HepG2 (cell line): Measurements from ENCODE around the gene P4HB. TPM values are rescaled to one million over a fixed set of nuclear protein-coding genes. Genes with fewer than 3 reads are reported as not detected.

ENCODE experiments used
- ELF3 ChIP-seq: IDR thresholded peaks from 2 replicates; pipeline ENCODE4 v1.6.1; 2016; ENCODE audit warnings: missing genetic modification reagents, missing compliant biosample characterization
- EP300 ChIP-seq, 3 experiments: sonication (generic) in 1 of 3; formaldehyde crosslinking in 1 of 3; IDR thresholded peaks; 2 replicates each; pipeline versions ENCODE4 v1.5.1 to v1.6.1; 2011 to 2020; ENCODE audit warnings: low read depth in 2 of 3, low read length in 2 of 3, borderline replicate concordance in 1 of 3, improper control_type of control experiment in 1 of 3, mild to moderate bottlenecking in 1 of 3, missing genetic modification reagents in 1 of 3, moderate library complexity in 1 of 3
- ERF ChIP-seq: IDR thresholded peaks from 2 replicates; pipeline ENCODE4 v1.6.1; 2018; ENCODE audit warnings: missing biosample characterization, missing genetic modification reagents
- IRF2 ChIP-seq: IDR thresholded peaks from 2 replicates; pipeline ENCODE4 v1.6.1; 2018; ENCODE audit warnings: missing genetic modification reagents, missing compliant biosample characterization
- JUND ChIP-seq: sonication (generic); formaldehyde crosslinking; IDR thresholded peaks from 2 replicates; pipeline ENCODE4 v1.8.0; 2022; ENCODE audit warnings: mild to moderate bottlenecking, missing genetic modification reagents
- POLR2AphosphoS2 ChIP-seq: IDR thresholded peaks from 2 replicates; pipeline ENCODE4 v1.6.1; 2011; ENCODE audit warnings: low read depth, low read length, improper control_type of control experiment
- SALL2 ChIP-seq: sonication (generic); formaldehyde crosslinking; IDR thresholded peaks from 2 replicates; pipeline ENCODE4 v1.8.1; 2023; ENCODE audit warnings: mild to moderate bottlenecking, missing genetic modification reagents, inconsistent platforms
- SAP130 ChIP-seq: IDR thresholded peaks from 2 replicates; pipeline ENCODE4 v1.6.1; 2016; ENCODE audit warnings: low read depth
- SCMH1 ChIP-seq: sonication (generic); formaldehyde crosslinking; IDR thresholded peaks from 2 replicates; pipeline ENCODE4 v1.9.0; 2021; ENCODE audit warnings: missing genetic modification reagents, mild to moderate bottlenecking, borderline replicate concordance
- SRY ChIP-seq: sonication (generic); formaldehyde crosslinking; IDR thresholded peaks from 2 replicates; pipeline ENCODE4 v1.8.0; 2022; ENCODE audit warnings: mild to moderate bottlenecking, missing genetic modification reagents
- THYN1 ChIP-seq: sonication (generic); formaldehyde crosslinking; IDR thresholded peaks from 2 replicates; pipeline ENCODE4 v1.8.1; 2023; ENCODE audit warnings: low read depth, mild to moderate bottlenecking, moderate library complexity, missing genetic modification reagents, borderline replicate concordance
- ZC3H4 ChIP-seq: sonication (generic); formaldehyde crosslinking; IDR thresholded peaks from 2 replicates; pipeline ENCODE4 v1.4.0; 2020; ENCODE audit warnings: missing genetic modification reagents, borderline replicate concordance
- ZKSCAN8 ChIP-seq: IDR thresholded peaks from 2 replicates; pipeline ENCODE4 v1.6.1; 2016; ENCODE audit warnings: borderline replicate concordance, missing genetic modification reagents, missing compliant biosample characterization
- ZNF672 ChIP-seq: sonication (generic); formaldehyde crosslinking; IDR thresholded peaks from 2 replicates; pipeline ENCODE4 v1.8.1; 2022; ENCODE audit warnings: missing genetic modification reagents
- ZNF782 ChIP-seq: sonication (generic); formaldehyde crosslinking; IDR thresholded peaks from 2 replicates; pipeline ENCODE4 v1.4.0; 2020; ENCODE audit warnings: missing genetic modification reagents, mild to moderate bottlenecking, borderline replicate concordance
- ZNF850 ChIP-seq: sonication (generic); formaldehyde crosslinking; conservative IDR thresholded peaks from 2 replicates; pipeline ENCODE4 v1.9.0; 2021; ENCODE audit warnings: mild to moderate bottlenecking, missing genetic modification reagents
- polyA plus RNA-seq, 8 experiments: library from polyadenylated mRNA; depleted of rRNA in 3 of 8; stranded (reverse) in 7 of 8; unstranded in 1 of 8; fragments of >200 nt; fragmentation: Illumina TruSeq in 4 of 8; extraction: Trizol in 4 of 8; gene quantifications; 2 replicates each; pipeline versions ENCODE4 v1.2.1 to v1.2.3, GENCODE V29; 2011 to 2016; ENCODE audit warnings: low read depth in 4 of 8, missing spikeins in 1 of 8, mixed read lengths in 1 of 8; ENCODE audit not compliant: insufficient read depth in 1 of 8
- total RNA-seq, 5 experiments: library from RNA; depleted of rRNA; stranded (reverse); fragments of >200 nt; fragmentation: Illumina TruSeq; extraction: Trizol; gene quantifications; 2 replicates each; pipeline ENCODE4 v1.2.3, GENCODE V29; 2016; ENCODE audit warnings: low read depth in 1 of 5
- TF ChIP-seq, protein P1 (sequence below): sonication (generic); formaldehyde crosslinking; conservative IDR thresholded peaks from 2 replicates; pipeline ENCODE4 v1.8.0; 2022; ENCODE audit warnings: low read depth, missing genetic modification reagents
- TF ChIP-seq, protein P2 (sequence below): sonication (generic); formaldehyde crosslinking; IDR thresholded peaks from 2 replicates; pipeline ENCODE4 v1.4.0; 2020; ENCODE audit warnings: mild to moderate bottlenecking, missing genetic modification reagents, borderline replicate concordance

The P4HB gene
- total and polyA plus RNA-seq, 2 of the 13 experiments (the other 11 are each of a cell fraction or from before 2014, with no cell fraction given), result 185 to 782 TPM

DNA sequence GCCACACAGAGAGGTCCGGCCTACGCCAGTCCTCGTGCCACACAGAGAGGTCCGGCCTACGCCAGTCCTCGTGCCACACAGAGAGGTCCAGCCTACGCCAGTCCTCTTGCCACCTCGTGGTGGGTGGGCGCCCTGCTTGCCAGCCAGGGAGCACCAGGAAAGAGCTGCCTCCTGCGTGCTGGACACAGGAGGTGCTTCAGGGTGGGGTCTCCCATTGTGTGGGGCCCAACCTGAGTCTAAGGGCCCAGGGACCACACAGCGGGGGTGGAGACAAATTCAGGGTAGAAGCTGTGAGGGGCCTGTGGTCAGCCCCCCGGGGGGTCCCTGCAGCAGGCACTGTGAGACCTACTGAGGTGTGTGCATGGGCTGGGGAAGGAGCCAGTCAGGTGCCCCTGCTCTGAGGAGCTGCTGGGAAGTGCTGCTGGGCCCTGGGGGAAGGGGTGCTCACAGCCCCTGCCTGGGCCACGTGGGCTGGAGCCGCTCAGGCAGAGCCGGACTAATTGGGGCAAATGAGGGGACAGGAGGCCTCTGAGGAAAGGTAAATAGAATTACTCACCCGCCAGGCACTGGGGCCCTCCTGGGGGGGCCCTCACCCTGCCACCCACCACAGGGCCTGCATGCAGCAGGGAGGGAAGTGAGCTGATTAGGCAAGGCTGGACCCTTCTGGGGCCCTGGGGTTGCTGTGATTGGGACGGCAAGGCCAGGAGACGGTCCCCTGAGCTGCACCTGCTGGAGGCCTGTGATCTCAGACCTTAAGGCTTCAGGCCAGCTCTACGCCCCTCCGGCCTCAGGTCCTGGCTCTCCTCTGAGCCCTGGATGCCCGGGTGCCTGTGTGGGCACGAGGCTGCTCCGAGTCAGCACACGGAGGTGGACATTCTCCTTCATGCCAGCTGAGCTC lies 45.3 kb downstream of the P4HB start (continued):
- TF ChIP-seq, protein P1, sequence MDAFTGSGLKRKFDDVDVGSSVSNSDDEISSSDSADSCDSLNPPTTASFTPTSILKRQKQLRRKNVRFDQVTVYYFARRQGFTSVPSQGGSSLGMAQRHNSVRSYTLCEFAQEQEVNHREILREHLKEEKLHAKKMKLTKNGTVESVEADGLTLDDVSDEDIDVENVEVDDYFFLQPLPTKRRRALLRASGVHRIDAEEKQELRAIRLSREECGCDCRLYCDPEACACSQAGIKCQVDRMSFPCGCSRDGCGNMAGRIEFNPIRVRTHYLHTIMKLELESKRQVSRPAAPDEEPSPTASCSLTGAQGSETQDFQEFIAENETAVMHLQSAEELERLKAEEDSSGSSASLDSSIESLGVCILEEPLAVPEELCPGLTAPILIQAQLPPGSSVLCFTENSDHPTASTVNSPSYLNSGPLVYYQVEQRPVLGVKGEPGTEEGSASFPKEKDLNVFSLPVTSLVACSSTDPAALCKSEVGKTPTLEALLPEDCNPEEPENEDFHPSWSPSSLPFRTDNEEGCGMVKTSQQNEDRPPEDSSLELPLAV (CRISPR knock-in tag), result no peak
- TF ChIP-seq JUND (CRISPR knock-in tag) (peak; percentile 51; the same call in 1 of the 2 replicates), SALL2 (CRISPR knock-in tag) (no peak; the same call in 1 of the 2 replicates), SAP130 (CRISPR knock-in tag) (peak; percentile 81), IRF2 (CRISPR knock-in tag) (no peak), ERF (CRISPR knock-in tag) (peak; percentile 70; the same call in 1 of the 2 replicates), SRY (CRISPR knock-in tag) (no peak), EP300 (IDR thresholded peaks at IDR 0.05; ENCODE audit: low read depth in 2 of 2, low read length in 2 of 2) (peak in 1 of 2 experiments; percentile 57; a peak in 2 of 4 replicates), EP300 (CRISPR knock-in tag; IDR thresholded peaks at IDR 0.05; ENCODE audit: borderline replicate concordance) (peak; percentile 17; the same call in 1 of the 2 replicates), ZNF782 (CRISPR knock-in tag) (0 out of 2 replicates have a peak, but pooled peaks have one; percentile 69), THYN1 (CRISPR knock-in tag) (no peak), SCMH1 (no peak), ZNF672 (CRISPR knock-in tag) (no peak), ELF3 (CRISPR knock-in tag) (peak; percentile 51; the same call in 1 of the 2 replicates), ZC3H4 (no peak), POLR2AphosphoS2 (no peak), ZNF850 (no peak), ZKSCAN8 (CRISPR knock-in tag) (no peak)
- TF ChIP-seq, protein P2, sequence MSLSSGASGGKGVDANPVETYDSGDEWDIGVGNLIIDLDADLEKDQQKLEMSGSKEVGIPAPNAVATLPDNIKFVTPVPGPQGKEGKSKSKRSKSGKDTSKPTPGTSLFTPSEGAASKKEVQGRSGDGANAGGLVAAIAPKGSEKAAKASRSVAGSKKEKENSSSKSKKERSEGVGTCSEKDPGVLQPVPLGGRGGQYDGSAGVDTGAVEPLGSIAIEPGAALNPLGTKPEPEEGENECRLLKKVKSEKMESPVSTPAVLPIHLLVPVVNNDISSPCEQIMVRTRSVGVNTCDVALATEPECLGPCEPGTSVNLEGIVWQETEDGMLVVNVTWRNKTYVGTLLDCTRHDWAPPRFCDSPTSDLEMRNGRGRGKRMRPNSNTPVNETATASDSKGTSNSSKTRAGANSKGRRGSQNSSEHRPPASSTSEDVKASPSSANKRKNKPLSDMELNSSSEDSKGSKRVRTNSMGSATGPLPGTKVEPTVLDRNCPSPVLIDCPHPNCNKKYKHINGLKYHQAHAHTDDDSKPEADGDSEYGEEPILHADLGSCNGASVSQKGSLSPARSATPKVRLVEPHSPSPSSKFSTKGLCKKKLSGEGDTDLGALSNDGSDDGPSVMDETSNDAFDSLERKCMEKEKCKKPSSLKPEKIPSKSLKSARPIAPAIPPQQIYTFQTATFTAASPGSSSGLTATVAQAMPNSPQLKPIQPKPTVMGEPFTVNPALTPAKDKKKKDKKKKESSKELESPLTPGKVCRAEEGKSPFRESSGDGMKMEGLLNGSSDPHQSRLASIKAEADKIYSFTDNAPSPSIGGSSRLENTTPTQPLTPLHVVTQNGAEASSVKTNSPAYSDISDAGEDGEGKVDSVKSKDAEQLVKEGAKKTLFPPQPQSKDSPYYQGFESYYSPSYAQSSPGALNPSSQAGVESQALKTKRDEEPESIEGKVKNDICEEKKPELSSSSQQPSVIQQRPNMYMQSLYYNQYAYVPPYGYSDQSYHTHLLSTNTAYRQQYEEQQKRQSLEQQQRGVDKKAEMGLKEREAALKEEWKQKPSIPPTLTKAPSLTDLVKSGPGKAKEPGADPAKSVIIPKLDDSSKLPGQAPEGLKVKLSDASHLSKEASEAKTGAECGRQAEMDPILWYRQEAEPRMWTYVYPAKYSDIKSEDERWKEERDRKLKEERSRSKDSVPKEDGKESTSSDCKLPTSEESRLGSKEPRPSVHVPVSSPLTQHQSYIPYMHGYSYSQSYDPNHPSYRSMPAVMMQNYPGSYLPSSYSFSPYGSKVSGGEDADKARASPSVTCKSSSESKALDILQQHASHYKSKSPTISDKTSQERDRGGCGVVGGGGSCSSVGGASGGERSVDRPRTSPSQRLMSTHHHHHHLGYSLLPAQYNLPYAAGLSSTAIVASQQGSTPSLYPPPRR, result peak; percentile 71; the same call in 1 of the 2 replicates
